HL-60 (cell line): ENCODE measurements around the gene LAG3.

Source experiments
- CTCF ChIP-seq: IDR thresholded peaks from one replicate; pipeline ENCODE4 v1.5.1; 2011; ENCODE audit warnings: low read length, control low read depth, inconsistent platforms; ENCODE audit not compliant: insufficient read depth
- GABPA ChIP-seq: IDR thresholded peaks from 2 replicates; pipeline ENCODE4 v1.6.1; 2012; ENCODE audit warnings: low read depth
- POLR2AphosphoS5 ChIP-seq: IDR thresholded peaks from 2 replicates; pipeline ENCODE4 v1.6.1; 2012; ENCODE audit warnings: low read depth

GRCh38 chr12:6770600-6770999 is 1.7 kb upstream of the LAG3 start:
- no peak for TF ChIP-seq POLR2AphosphoS5
- no peak for TF ChIP-seq CTCF
- no peak for TF ChIP-seq GABPA
